Measurements from ENCODE around the gene HTR6.

HTR6 gene

DNA sequence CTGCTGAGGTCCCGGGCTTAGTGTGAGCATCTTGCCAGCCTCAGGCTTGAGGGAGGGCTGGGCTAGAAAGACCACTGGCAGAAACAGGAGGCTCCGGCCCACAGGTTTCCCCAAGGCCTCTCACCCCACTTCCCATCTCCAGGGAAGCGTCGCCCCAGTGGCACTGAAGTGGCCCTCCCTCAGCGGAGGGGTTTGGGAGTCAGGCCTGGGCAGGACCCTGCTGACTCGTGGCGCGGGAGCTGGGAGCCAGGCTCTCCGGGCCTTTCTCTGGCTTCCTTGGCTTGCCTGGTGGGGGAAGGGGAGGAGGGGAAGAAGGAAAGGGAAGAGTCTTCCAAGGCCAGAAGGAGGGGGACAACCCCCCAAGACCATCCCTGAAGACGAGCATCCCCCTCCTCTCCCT, 7.2 kb upstream of the HTR6 start:
- no peak for DNase-seq

GRCh38 chr1:19658186-19658585, 6.5 kb upstream of the HTR6 start:
- no peak for DNase-seq

GRCh38 chr1:19661721-19662228, 2.9 kb upstream of the HTR6 start:
- DNase-seq: no peak

GRCh38 chr1:19662313-19662712, 2.4 kb upstream of the HTR6 start:
- DNase-seq: no peak

- no peak for DNase-seq
Measured at GRCh38 chr1:19665186-19665495, 466 bp downstream of the HTR6 start.

- no peak for DNase-seq
Measured at GRCh38 chr1:19665496-19666465, 1.1 kb downstream of the HTR6 start.

DNA sequence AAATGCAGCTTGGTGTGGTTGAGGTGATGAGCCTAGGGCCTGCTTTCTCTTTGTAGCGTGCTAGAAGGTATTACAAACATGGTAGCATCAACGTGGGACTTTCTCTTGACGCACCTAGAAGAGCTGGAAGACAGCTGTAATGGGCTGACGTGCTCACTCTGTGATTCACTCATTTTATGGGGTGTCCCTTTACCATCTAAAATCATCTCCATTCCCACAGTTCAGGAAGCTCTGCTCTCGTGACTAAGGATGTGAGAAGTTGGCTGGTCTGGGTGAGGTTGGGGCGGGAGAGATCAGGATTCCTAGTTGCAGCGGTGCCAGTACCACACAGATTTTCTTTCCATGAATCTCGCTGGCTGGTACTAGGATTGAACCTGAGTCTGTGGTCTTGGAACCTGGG, 4.2 kb downstream of the HTR6 start:
- DNase-seq: no peak

- DNase-seq: no peak
Measured at GRCh38 chr1:19670787-19671186, 6.1 kb downstream of the HTR6 start.

DNA sequence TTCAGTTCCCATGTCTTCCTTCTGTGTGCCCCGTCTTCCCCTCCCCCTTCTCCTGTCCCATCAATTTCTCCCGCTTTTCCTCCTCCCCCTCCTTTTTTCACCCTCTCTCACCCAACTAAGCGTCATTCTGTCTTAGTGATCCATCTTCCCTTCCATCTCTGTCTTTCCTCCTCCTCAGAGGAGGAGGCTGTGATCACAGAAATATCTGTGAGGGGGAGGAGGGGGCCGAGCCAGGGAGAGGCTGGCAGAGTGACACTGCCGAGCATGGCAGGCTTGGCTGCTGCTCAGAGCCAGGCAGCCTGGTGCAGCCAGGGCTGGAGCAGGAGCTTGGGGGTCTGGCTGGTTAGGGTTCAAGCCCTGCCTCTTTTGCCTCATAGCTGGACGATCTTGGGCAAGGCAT, 7.6 kb downstream of the HTR6 start:
- no peak for DNase-seq

DNA sequence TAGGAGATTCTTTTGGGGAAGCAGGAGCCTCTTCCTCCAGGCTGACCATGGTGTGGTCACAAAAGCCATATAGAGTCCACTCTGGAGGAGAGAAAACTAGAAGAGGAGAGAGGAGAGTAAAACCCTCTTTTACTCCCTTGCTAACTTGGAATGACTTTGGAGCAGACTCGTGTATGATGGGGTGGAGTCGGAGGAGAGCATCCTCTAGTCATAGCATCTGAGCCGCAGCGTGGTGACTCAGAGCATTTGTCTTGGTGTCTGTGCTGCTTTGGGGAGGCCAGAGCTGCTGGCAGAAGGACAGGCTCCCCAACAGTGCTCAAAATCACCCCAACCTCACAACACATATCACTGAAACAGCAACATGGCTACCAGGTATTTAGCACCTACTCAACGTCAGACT, 11.1 kb downstream of the HTR6 start:
- DNase-seq: no peak

DNA sequence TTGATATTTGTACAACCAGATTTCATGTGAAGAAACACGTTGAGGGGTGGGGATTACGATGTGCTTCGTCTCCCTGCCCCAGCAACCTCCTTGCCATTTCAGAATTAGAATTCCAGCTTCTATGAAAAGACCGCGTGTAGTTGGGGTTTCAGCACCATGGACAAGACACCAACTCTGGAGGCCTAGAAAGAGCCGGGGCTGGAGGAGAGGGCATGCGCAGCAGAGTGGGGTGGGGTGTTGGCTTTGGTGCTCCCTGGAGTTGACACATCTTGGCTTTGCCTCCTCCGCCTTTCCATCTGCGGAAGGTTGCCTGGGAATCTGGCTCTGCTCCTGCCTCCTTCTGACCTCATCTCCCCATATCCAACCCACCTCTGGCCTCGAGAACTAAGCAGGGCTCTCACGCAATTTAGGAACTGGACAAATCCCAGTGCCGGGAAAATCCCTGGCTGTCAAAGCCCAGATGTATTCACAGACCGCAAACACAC, 11.8 kb downstream of the HTR6 start:
- DNase-seq: peak; percentile 37

- no peak for DNase-seq
Measured at GRCh38 chr1:19678493-19678892, 13.8 kb downstream of the HTR6 start.

GRCh38 chr1:19678931-19679453, 14.3 kb downstream of the HTR6 start:
- DNase-seq: no peak

GRCh38 chr1:19679691-19680090, 15.0 kb downstream of the HTR6 start:
- DNase-seq: no peak

DNA sequence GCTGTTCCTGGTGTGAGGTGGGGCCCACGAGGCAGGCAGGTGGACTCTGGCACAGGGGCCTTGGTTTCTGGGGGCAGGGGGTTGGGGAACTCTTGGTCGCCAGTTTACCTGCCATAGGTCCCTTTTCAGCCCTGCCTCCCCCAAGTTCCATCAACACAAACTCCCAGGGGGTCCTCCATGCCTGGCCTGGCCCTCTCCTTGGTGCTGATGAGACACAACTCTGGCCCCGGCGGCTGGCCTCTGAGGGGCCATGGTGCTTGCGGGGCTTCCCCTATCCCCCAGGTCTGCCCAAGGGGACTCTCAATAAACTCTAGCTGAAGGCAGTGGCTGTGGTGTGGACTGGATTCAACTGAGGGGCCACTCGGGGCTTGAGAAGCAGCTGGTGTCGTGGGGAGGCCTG, 16.0 kb downstream of the HTR6 start:
- no peak for DNase-seq

- DNase-seq: peak; percentile 92
Measured at GRCh38 chr1:19682257-19682656, 17.6 kb downstream of the HTR6 start.

GRCh38 chr1:19682901-19683300, 18.2 kb downstream of the HTR6 start:
- DNase-seq: no peak

DNA sequence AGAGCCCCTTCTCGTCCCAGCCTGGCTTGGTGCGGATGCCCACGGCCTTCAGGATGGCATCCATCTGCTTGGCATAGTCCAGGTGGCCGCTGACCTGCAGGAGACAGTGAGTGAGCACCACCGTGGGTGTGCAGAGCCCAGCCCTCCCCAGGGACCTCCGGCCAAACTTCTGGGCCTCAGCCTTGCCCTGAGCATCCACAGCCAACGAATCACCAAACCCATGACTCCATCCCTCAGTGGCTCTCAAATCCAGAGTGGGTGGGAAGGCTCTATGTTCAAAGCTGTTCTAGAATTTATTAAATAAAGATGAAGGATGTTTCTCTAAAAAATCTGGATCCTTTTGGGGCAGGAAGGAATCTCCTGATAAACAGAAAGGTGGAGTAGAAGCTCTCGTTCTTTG, 18.7 kb downstream of the HTR6 start:
- DNase-seq: no peak

DNA sequence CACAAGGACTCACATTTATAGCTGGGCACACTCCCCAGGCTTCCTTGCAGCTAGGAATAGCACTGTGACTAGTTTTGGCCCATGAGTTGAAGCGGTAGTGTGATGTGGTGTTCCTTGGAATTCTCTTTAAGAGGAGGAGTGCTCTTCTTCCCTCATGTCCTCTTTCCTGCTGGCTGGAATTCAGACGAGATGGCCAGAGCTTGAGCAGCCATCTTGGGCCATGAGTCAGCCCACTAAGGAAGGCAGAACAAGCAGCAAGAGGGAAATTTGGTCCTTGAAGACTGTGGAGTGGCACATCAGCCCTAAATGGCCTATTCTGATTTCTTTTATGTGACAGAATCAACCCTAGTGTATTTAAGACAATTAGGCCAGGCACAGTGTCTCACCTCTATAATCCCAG, 20.0 kb downstream of the HTR6 start:
- DNase-seq: no peak

GRCh38 chr1:19685994-19686393, 21.3 kb downstream of the HTR6 start:
- no peak for DNase-seq

- DNase-seq: no peak
Measured at GRCh38 chr1:19687414-19687813, 22.7 kb downstream of the HTR6 start.

DNA sequence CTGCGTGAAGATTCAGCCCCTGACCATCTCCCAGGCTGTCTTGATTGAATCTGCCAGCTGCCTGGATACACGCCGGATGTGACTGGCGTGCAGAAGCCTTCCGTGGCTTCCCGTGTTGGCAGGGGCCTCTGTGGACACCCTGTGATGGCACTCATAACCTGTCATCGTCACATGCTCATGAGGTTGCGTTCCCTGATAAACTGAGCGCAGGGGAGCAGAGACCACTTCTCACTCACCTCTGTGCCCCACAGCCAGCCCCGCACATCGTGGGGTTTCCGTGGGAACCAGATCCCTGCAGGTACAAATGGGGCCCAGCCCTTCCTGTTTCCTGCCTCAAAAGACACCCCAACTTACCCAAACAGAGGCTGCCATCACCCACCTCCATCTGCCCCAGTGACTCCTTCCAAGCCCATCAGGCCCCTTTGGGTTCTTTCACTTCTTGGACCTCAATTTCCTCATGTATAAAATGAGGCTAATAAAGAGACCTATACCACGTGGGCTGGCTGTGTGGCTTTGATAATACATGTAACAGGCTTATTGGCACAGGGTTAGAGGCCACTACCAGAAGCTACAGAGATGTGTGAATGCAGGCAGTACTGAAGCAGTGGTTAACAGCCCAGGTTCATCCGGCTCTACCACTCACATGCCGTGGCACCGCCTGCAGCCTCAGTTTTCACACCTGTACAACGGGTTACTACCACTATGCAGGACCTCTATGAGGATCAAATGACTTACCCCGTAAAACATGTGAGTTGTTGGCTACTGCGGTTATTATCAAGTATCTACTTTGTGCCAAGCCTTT, 23.6 kb downstream of the HTR6 start:
- no peak for DNase-seq

- no peak for DNase-seq
Measured at GRCh38 chr1:19689085-19689757, 24.5 kb downstream of the HTR6 start.

All from HCEC 1CT (cell line).